Measurements from ENCODE around the gene RB1. TPM values are rescaled to one million over a fixed set of nuclear protein-coding genes. Genes with fewer than 3 reads are reported as not detected.

RB1 gene
- 34.6 and 37.3 TPM in 2 replicates for total RNA-seq

DNA sequence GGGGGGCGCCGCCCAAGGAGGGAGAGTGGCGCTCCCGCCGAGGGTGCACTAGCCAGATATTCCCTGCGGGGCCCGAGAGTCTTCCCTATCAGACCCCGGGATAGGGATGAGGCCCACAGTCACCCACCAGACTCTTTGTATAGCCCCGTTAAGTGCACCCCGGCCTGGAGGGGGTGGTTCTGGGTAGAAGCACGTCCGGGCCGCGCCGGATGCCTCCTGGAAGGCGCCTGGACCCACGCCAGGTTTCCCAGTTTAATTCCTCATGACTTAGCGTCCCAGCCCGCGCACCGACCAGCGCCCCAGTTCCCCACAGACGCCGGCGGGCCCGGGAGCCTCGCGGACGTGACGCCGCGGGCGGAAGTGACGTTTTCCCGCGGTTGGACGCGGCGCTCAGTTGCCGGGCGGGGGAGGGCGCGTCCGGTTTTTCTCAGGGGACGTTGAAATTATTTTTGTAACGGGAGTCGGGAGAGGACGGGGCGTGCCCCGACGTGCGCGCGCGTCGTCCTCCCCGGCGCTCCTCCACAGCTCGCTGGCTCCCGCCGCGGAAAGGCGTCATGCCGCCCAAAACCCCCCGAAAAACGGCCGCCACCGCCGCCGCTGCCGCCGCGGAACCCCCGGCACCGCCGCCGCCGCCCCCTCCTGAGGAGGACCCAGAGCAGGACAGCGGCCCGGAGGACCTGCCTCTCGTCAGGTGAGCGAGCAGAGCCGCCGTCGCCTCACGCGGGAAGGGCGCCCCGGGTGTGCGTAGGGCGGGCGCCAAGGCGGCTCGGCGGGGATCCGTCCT lies at the start of gene RB1:
Gene RB1 (plus strand): TSS at position 393 of the 784 bp plus-strand sequence. CDS start 162 bp downstream, at position 555.

DNA sequence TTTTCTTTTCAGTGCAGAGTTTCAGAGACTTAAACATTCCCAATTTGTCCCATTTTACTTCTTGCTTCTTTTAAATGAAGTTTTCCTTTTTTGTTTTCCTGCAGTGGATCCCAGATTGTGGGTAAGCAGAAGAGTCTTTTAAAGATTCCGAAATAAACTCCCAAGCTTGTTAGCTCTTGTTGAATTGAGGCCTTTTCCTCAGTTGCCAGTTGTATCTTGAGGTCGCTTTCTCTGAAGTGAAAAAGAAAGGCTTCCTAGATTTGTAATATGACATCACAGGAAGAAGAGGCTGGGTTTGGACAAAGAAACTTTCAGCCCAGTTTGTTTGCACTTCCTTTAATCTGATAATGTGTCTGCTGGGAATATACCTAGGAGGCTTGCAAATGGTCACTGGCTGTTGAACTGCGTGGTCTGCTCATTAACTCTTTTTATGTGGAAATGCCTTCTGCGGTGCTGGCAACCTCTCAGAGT lies 109.4 kb downstream of the RB1 start, which contains the start of gene LPAR6:
Gene LPAR6 (minus strand): TSS at position 233 of the 471 bp plus-strand sequence. CDS start 690 bp downstream, outside the sequence.

Small RNA genes within 50 kb of the gene (small RNA-seq; reads per million reads assigned to genes)
- not detected for gene RF00017

Other genes starting within 250 kb of the RB1 start
- gene MED4, start 208.6 kb upstream of the RB1 start, total RNA-seq = 23.5 and 26.7 TPM in 2 replicates
- 250 and 251 TPM in 2 replicates for gene ITM2B, start 70.5 kb upstream of the RB1 start, total RNA-seq
- 28.9 and 29.7 TPM in 2 replicates for gene LPAR6, start 109.4 kb downstream of the RB1 start, total RNA-seq
- 11.3 and 14.4 TPM in 2 replicates for gene RCBTB2, start 229.3 kb downstream of the RB1 start, total RNA-seq

Data from vein endothelial cell (primary cell).